Measurements from ENCODE around the gene TMEM44. TPM values are rescaled to one million over a fixed set of nuclear protein-coding genes. Genes with fewer than 3 reads are reported as not detected.
"Not testable (repeated sequence)": the region's sequence is repeated elsewhere in the genome, so short reads cannot be mapped to it uniquely, and the experiment has no call there.

Gene TMEM44
- total RNA-seq, 1 experiment from 2014 or later = 8.3 TPM

DNA sequence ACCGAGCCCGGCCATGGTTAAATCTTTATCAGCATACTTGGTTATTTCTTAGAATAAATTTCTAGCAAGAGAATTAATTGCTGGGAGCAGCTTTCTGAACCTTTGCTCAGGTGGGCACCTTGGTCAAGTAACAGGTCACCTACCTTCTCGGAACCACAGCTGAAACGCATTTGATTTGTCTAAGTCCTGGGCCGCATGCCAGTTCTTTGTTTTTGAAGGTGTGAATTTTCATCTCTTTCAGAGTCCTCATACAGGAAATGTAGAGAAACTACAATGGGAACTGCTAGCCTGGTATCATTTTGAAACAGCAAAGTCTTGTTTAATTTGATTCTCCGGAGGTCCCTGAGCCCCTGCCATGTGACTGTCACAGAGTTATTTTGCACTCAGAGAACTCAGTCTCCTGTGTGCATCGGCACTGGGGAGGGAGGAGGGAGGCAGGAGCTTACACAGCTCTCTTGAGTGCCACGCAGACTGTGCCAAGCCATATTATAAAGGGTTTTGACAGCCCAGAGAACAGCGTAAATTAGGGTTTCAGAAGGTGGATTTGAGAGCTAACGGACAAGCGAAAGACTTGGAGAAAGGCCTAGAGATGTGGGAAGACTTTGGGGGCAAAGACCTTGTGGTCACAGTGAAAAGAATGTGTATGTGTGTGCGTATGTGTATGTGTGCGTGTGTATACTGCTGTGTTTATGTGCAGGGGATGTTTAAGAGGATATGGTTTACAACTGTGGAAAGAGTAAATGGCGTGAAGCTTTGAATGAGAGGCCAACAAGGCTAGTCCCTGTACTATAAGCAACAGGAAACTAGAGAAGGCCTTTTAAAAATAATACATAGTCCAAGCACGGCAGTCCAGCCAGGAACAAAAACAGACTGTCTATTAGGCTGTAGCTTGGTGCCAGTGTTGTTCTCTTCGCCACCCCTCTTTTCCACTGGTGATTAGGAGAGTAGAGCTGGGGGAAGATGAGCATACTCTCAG lies 84.6 kb downstream of the TMEM44 start:
- Mint-ChIP-seq H3K9me3 (ENCODE audit: unreplicated experiment) (no peaks in the 10 kb centered on the region), H3K27ac (ENCODE audit: low read depth, unreplicated experiment) (no peak overlapping the region), H3K36me3 (ENCODE audit: insufficient read depth, unreplicated experiment) (no peaks in the 10 kb centered on the region), H3K4me3 (ENCODE audit: unreplicated experiment) (no peak overlapping the region), H3K4me1 (ENCODE audit: insufficient read depth, unreplicated experiment) (no peaks in the 10 kb centered on the region), H3K27me3 (ENCODE audit: insufficient read depth, unreplicated experiment) (no peaks in the 10 kb centered on the region)
- no peak for DNase-seq (ENCODE audit: unreplicated experiment)
- BruUV-seq (replicated peaks) = no TSS peak
- ChIA-PET CTCF (interaction anchor here (0.6 kb wide), 1 partner anchor 1733 kb away, joined by 3 read pairs; no protein-coding TSS in a partner anchor), POLR2A (no interaction called here)
- intact Hi-C loops (cut with micrococcal nuclease) = no loop called here
- TF ChIP-seq, protein P1, sequence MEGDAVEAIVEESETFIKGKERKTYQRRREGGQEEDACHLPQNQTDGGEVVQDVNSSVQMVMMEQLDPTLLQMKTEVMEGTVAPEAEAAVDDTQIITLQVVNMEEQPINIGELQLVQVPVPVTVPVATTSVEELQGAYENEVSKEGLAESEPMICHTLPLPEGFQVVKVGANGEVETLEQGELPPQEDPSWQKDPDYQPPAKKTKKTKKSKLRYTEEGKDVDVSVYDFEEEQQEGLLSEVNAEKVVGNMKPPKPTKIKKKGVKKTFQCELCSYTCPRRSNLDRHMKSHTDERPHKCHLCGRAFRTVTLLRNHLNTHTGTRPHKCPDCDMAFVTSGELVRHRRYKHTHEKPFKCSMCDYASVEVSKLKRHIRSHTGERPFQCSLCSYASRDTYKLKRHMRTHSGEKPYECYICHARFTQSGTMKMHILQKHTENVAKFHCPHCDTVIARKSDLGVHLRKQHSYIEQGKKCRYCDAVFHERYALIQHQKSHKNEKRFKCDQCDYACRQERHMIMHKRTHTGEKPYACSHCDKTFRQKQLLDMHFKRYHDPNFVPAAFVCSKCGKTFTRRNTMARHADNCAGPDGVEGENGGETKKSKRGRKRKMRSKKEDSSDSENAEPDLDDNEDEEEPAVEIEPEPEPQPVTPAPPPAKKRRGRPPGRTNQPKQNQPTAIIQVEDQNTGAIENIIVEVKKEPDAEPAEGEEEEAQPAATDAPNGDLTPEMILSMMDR (IDR thresholded peaks at IDR 0.05; ENCODE audit: unreplicated experiment) = no peak

DNA sequence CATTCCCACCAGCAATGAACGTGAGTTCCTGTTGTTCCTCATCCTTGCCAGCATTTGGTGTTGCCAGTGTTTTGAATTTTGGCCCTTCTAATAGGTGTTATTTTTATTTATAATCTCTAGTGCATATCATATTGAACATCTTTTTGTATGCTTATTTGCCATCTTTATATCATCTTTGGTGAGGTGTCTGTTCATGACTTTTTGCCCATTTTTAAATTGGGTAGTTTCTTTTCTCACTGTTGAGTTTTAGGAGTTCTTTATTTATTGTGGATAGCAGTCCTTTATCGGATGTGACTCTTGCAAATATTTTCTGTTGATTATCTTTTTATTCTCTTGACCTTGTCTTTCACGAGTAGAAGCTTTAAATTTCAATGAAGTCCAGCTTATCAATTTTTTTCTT lies 86.2 kb downstream of the TMEM44 start:
- Mint-ChIP-seq H3K27me3 (ENCODE audit: insufficient read depth, unreplicated experiment) (no peaks in the 10 kb centered on the region), H3K27ac (ENCODE audit: low read depth, unreplicated experiment) (no peak overlapping the region), H3K4me1 (ENCODE audit: insufficient read depth, unreplicated experiment) (no peaks in the 10 kb centered on the region), H3K36me3 (ENCODE audit: insufficient read depth, unreplicated experiment) (no peaks in the 10 kb centered on the region), H3K9me3 (ENCODE audit: unreplicated experiment) (no peaks in the 10 kb centered on the region), H3K4me3 (ENCODE audit: unreplicated experiment) (no peak overlapping the region)
- BruUV-seq (replicated peaks) = no TSS peak
- ChIA-PET CTCF (interaction anchor here (0.6 to 0.7 kb wide), 2 partner anchors 8 to 54 kb away, joined by 3 to 4 read pairs; no protein-coding TSS in a partner anchor), POLR2A (interaction anchor here (0.7 kb wide), 1 partner anchor 40 kb away, joined by 3 read pairs; no protein-coding TSS in a partner anchor)
- TF ChIP-seq, protein P1 (IDR thresholded peaks at IDR 0.05; ENCODE audit: unreplicated experiment) = no peak
- DNase-seq (ENCODE audit: unreplicated experiment) = no peak
- intact Hi-C loops (cut with micrococcal nuclease) = no loop called here

DNA sequence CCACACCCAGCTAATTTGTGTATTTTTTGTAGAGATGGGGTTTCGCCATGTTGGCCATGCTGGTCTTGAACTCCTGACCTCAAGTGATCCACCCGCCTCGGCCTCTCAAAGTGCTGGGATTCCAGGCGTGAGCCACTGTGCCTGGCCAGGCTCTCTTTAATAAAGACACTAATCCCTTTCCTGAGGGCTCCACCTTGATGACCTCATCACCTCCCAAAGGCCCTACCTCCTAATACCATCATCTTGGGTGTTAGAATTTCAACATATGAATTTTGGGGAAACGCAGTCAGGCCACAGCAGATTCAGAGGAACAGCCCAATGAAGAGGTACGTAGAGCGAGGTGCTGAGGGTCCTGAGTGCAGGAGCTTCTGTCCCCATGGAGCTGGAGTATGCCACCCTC lies 87.7 kb downstream of the TMEM44 start:
- DNase-seq (ENCODE audit: unreplicated experiment); H3K4me1 Mint-ChIP-seq (ENCODE audit: insufficient read depth, unreplicated experiment); BruUV-seq (replicated peaks); H3K36me3 Mint-ChIP-seq (ENCODE audit: insufficient read depth, unreplicated experiment); H3K4me3 Mint-ChIP-seq (ENCODE audit: unreplicated experiment); POLR2A ChIA-PET; H3K27ac Mint-ChIP-seq (ENCODE audit: low read depth, unreplicated experiment); intact Hi-C loops (cut with micrococcal nuclease); H3K9me3 Mint-ChIP-seq (ENCODE audit: unreplicated experiment); H3K27me3 Mint-ChIP-seq (ENCODE audit: insufficient read depth, unreplicated experiment): not testable (repeated sequence)
- CTCF ChIA-PET = interaction anchor here (0.6 to 0.8 kb wide), 2 partner anchors 10 to 74 kb away, joined by 3 to 4 read pairs; no protein-coding TSS in a partner anchor

DNA sequence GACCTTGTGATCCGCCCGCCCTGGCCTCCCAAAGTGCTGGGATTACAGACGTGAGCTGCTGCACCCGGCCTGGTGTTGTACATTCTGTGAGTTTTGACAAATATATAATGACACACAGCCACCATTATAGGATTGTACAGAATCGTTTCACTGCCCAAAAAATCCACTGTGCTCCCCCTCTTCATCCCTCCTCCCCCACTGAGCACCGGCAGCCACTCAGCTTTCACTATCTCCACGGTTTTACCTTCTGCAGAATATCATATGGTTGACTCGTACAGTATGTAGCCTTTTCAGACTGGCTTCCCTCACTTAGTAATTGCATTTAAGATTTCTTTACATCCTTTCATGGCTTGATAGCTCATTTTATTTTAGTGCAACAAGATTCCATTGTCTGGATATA lies 89.7 kb downstream of the TMEM44 start:
- Mint-ChIP-seq H3K27me3 (ENCODE audit: insufficient read depth, unreplicated experiment) (no peaks in the 10 kb centered on the region), H3K4me3 (ENCODE audit: unreplicated experiment) (no peak overlapping the region), H3K36me3 (ENCODE audit: insufficient read depth, unreplicated experiment) (no peaks in the 10 kb centered on the region), H3K9me3 (ENCODE audit: unreplicated experiment) (no peaks in the 10 kb centered on the region), H3K4me1 (ENCODE audit: insufficient read depth, unreplicated experiment) (no peaks in the 10 kb centered on the region), H3K27ac (ENCODE audit: low read depth, unreplicated experiment) (no peak overlapping the region)
- intact Hi-C loops (cut with micrococcal nuclease) = no loop called here
- BruUV-seq (replicated peaks) = no TSS peak
- no peak for DNase-seq (ENCODE audit: unreplicated experiment)
- POLR2A ChIA-PET = no interaction called here
- TF ChIP-seq, protein P1 (IDR thresholded peaks at IDR 0.05; ENCODE audit: unreplicated experiment) = no peak
- CTCF ChIA-PET = interaction anchor here (0.6 kb wide), 1 partner anchor 23 kb away, joined by 3 read pairs; no protein-coding TSS in a partner anchor
